AG04449 (cell line): ENCODE results near the gene LRRC49.

Experiments used
- CTCF ChIA-PET: fragments of 350-600 bp; formaldehyde crosslinking; extraction: SDS; loops from one replicate; lab custom pipeline; 2021; ENCODE audit warnings: antibody characterized with exemption; lab: Yijun Ruan, JAX
- POLR2A ChIA-PET: fragments of 400-600, 350-600 bp; formaldehyde crosslinking; extraction: SDS; loops from one replicate; lab custom pipeline; 2020; ENCODE audit warnings: antibody characterized with exemption, inconsistent platforms; lab: Yijun Ruan, JAX
- DNase-seq: peaks from one replicate; pipeline ENCODE4 v3.0.0-alpha.2; 2010; ENCODE audit warnings: low read depth, low spot score
- H3K4me3 ChIP-seq: 2 replicates; pipeline ENCODE4 v1.5.1; 2011; ENCODE audit warnings: low read depth, mild to moderate bottlenecking, control low read depth, low read length
- CTCF ChIP-seq: IDR thresholded peaks from one replicate; pipeline ENCODE4 v1.5.1; 2011; ENCODE audit warnings: mild to moderate bottlenecking, moderate library complexity, low read length, control low read depth, inconsistent platforms; ENCODE audit not compliant: insufficient read depth; ENCODE audit errors: missing control alignments

LRRC49 gene

GRCh38 chr15:71094137-71094536 is 201.5 kb downstream of the LRRC49 start:
- no peak overlapping the region for H3K4me3 ChIP-seq
- no peak for DNase-seq
- ChIA-PET POLR2A (no interaction called here), CTCF (interaction anchor here (1.2 to 1.7 kb wide), 2 partner anchors 42 to 120 kb away, joined by 5 read pairs; no protein-coding TSS in a partner anchor)
- TF ChIP-seq CTCF = no peak

GRCh38 chr15:71096676-71097075 is 204.1 kb downstream of the LRRC49 start:
- ChIA-PET CTCF (interaction anchor here (1.0 to 1.3 kb wide), 5 partner anchors 12 to 347 kb away, joined by 3 read pairs; no protein-coding TSS in a partner anchor), POLR2A (no interaction called here)
- no peak overlapping the region for H3K4me3 ChIP-seq
- no peak for TF ChIP-seq CTCF
- DNase-seq = no peak

GRCh38 chr15:71097890-71098289 is 205.3 kb downstream of the LRRC49 start:
- POLR2A ChIA-PET = no interaction called here
- TF ChIP-seq CTCF = no peak

GRCh38 chr15:71098920-71099319 is 206.3 kb downstream of the LRRC49 start:
- DNase-seq = no peak
- TF ChIP-seq CTCF = no peak
- ChIA-PET POLR2A (no interaction called here), CTCF (interaction anchor here (0.6 to 1.0 kb wide), 2 partner anchors 86 to 341 kb away, joined by 4 read pairs; no protein-coding TSS in a partner anchor)
- no peak overlapping the region for H3K4me3 ChIP-seq

More at GRCh38 chr15:71097890-71098289, 205.3 kb downstream of the LRRC49 start:
- DNase-seq = no peak
- H3K4me3 ChIP-seq = no peak overlapping the region
- CTCF ChIA-PET = interaction anchor here (0.6 to 1.2 kb wide), 2 partner anchors 11 to 124 kb away, joined by 3 read pairs; no protein-coding TSS in a partner anchor
